ENCODE data around the gene DLX4.

The DLX4 gene

GRCh38 chr17:49998836-49999511 is 30.0 kb downstream of the DLX4 start:
- peaks cover 53 to 67% of the 10 kb centered on the region in 2 donors for H3K27me3 ChIP-seq (ENCODE audit: control insufficient read depth in 1 of 2, insufficient read depth in 2 of 2, low read length in 2 of 2)
- H3K27ac ChIP-seq (ENCODE audit: low read depth, low read length) = no peak overlapping the region
- H3K36me3 ChIP-seq (ENCODE audit: insufficient read depth, low read length) = no peaks in the 10 kb centered on the region
- peaks cover 23% of the 10 kb centered on the region for H3K4me1 ChIP-seq (ENCODE audit: insufficient read depth, low read length)
- H3K9me3 ChIP-seq (ENCODE audit: low read length) = no peaks in the 10 kb centered on the region
- H3K9ac ChIP-seq (ENCODE audit: low read length) = no peak overlapping the region
- no peak overlapping the region for H3K4me3 ChIP-seq (ENCODE audit: low read depth in 1 of 2, low read length in 2 of 2)

GRCh38 chr17:50003911-50004310 is 34.9 kb downstream of the DLX4 start:
- Histone ChIP-seq H3K9ac (ENCODE audit: low read length) (no peak overlapping the region), H3K9me3 (ENCODE audit: low read length) (no peaks in the 10 kb centered on the region), H3K36me3 (ENCODE audit: insufficient read depth, low read length) (no peaks in the 10 kb centered on the region), H3K27ac (ENCODE audit: low read depth, low read length) (no peak overlapping the region), H3K27me3 (ENCODE audit: control insufficient read depth in 1 of 2, insufficient read depth in 2 of 2, low read length in 2 of 2) (peaks cover 18 to 19% of the 10 kb centered on the region in 2 donors), H3K4me1 (ENCODE audit: insufficient read depth, low read length) (no peaks in the 10 kb centered on the region), H3K4me3 (ENCODE audit: low read depth in 1 of 2, low read length in 2 of 2) (no peak overlapping the region)

GRCh38 chr17:50009282-50009681 is 40.3 kb downstream of the DLX4 start:
- no peak overlapping the region for H3K9ac ChIP-seq (ENCODE audit: low read length)
- H3K9me3 ChIP-seq (ENCODE audit: low read length) = no peaks in the 10 kb centered on the region
- no peaks in the 10 kb centered on the region for H3K4me1 ChIP-seq (ENCODE audit: insufficient read depth, low read length)
- no peak overlapping the region for H3K4me3 ChIP-seq (ENCODE audit: low read depth in 1 of 2, low read length in 2 of 2)
- no peaks in the 10 kb centered on the region for H3K27me3 ChIP-seq (ENCODE audit: control insufficient read depth in 1 of 2, insufficient read depth in 2 of 2, low read length in 2 of 2)
- H3K27ac ChIP-seq (ENCODE audit: low read depth, low read length) = no peak overlapping the region
- no peaks in the 10 kb centered on the region for H3K36me3 ChIP-seq (ENCODE audit: insufficient read depth, low read length)

- H3K27me3 ChIP-seq (ENCODE audit: control insufficient read depth in 1 of 2, insufficient read depth in 2 of 2, low read length in 2 of 2) = no peaks in the 10 kb centered on the region
- no peak overlapping the region for H3K4me3 ChIP-seq (ENCODE audit: low read depth in 1 of 2, low read length in 2 of 2)
- no peak overlapping the region for H3K27ac ChIP-seq (ENCODE audit: low read depth, low read length)
- no peaks in the 10 kb centered on the region for H3K4me1 ChIP-seq (ENCODE audit: insufficient read depth, low read length)
- H3K9ac ChIP-seq (ENCODE audit: low read length) = no peak overlapping the region
- H3K36me3 ChIP-seq (ENCODE audit: insufficient read depth, low read length) = no peaks in the 10 kb centered on the region
- no peaks in the 10 kb centered on the region for H3K9me3 ChIP-seq (ENCODE audit: low read length)
Observed at GRCh38 chr17:50013079-50013478, 44.1 kb downstream of the DLX4 start.

GRCh38 chr17:50014471-50015088 is 45.6 kb downstream of the DLX4 start:
- no peaks in the 10 kb centered on the region for H3K4me1 ChIP-seq (ENCODE audit: insufficient read depth, low read length)
- no peaks in the 10 kb centered on the region for H3K36me3 ChIP-seq (ENCODE audit: insufficient read depth, low read length)
- no peak overlapping the region for H3K9ac ChIP-seq (ENCODE audit: low read length)
- no peak overlapping the region for H3K4me3 ChIP-seq (ENCODE audit: low read depth in 1 of 2, low read length in 2 of 2)
- H3K27me3 ChIP-seq (ENCODE audit: control insufficient read depth in 1 of 2, insufficient read depth in 2 of 2, low read length in 2 of 2) = no peaks in the 10 kb centered on the region
- no peak overlapping the region for H3K27ac ChIP-seq (ENCODE audit: low read depth, low read length)
- no peaks in the 10 kb centered on the region for H3K9me3 ChIP-seq (ENCODE audit: low read length)

GRCh38 chr17:50015146-50015545 is 46.2 kb downstream of the DLX4 start:
- H3K9me3 ChIP-seq (ENCODE audit: low read length) = no peaks in the 10 kb centered on the region
- H3K27me3 ChIP-seq (ENCODE audit: control insufficient read depth in 1 of 2, insufficient read depth in 2 of 2, low read length in 2 of 2) = no peaks in the 10 kb centered on the region
- no peaks in the 10 kb centered on the region for H3K4me1 ChIP-seq (ENCODE audit: insufficient read depth, low read length)
- no peak overlapping the region for H3K4me3 ChIP-seq (ENCODE audit: low read depth in 1 of 2, low read length in 2 of 2)
- H3K27ac ChIP-seq (ENCODE audit: low read depth, low read length) = no peak overlapping the region
- H3K9ac ChIP-seq (ENCODE audit: low read length) = no peak overlapping the region
- no peaks in the 10 kb centered on the region for H3K36me3 ChIP-seq (ENCODE audit: insufficient read depth, low read length)

GRCh38 chr17:50018909-50019308 is 49.9 kb downstream of the DLX4 start:
- H3K36me3 ChIP-seq (ENCODE audit: insufficient read depth, low read length) = no peaks in the 10 kb centered on the region
- H3K4me1 ChIP-seq (ENCODE audit: insufficient read depth, low read length) = no peaks in the 10 kb centered on the region
- H3K27me3 ChIP-seq (ENCODE audit: control insufficient read depth in 1 of 2, insufficient read depth in 2 of 2, low read length in 2 of 2) = no peaks in the 10 kb centered on the region
- no peak overlapping the region for H3K4me3 ChIP-seq (ENCODE audit: low read depth in 1 of 2, low read length in 2 of 2)
- H3K9me3 ChIP-seq (ENCODE audit: low read length) = no peaks in the 10 kb centered on the region
- no peak overlapping the region for H3K9ac ChIP-seq (ENCODE audit: low read length)
- no peak overlapping the region for H3K27ac ChIP-seq (ENCODE audit: low read depth, low read length)

GRCh38 chr17:50020841-50021599 is 52.0 kb downstream of the DLX4 start:
- no peak overlapping the region for H3K4me3 ChIP-seq (ENCODE audit: low read depth in 1 of 2, low read length in 2 of 2)

GRCh38 chr17:50021681-50022370 is 52.8 kb downstream of the DLX4 start:
- Histone ChIP-seq H3K4me1 (ENCODE audit: insufficient read depth, low read length) (peaks cover under 1% of the 10 kb centered on the region), H3K27me3 (ENCODE audit: control insufficient read depth in 1 of 2, insufficient read depth in 2 of 2, low read length in 2 of 2) (no peaks in the 10 kb centered on the region), H3K27ac (ENCODE audit: low read depth, low read length) (no peak overlapping the region), H3K4me3 (ENCODE audit: low read depth in 1 of 2, low read length in 2 of 2) (no peak overlapping the region), H3K36me3 (ENCODE audit: insufficient read depth, low read length) (no peaks in the 10 kb centered on the region), H3K9me3 (ENCODE audit: low read length) (no peaks in the 10 kb centered on the region), H3K9ac (ENCODE audit: low read length) (no peak overlapping the region)

More at GRCh38 chr17:50020841-50021599, 52.0 kb downstream of the DLX4 start:
- no peaks in the 10 kb centered on the region for H3K27me3 ChIP-seq (ENCODE audit: control insufficient read depth in 1 of 2, insufficient read depth in 2 of 2, low read length in 2 of 2)
- no peaks in the 10 kb centered on the region for H3K9me3 ChIP-seq (ENCODE audit: low read length)
- H3K36me3 ChIP-seq (ENCODE audit: insufficient read depth, low read length) = no peaks in the 10 kb centered on the region
- no peak overlapping the region for H3K9ac ChIP-seq (ENCODE audit: low read length)
- no peaks in the 10 kb centered on the region for H3K4me1 ChIP-seq (ENCODE audit: insufficient read depth, low read length)
- H3K27ac ChIP-seq (ENCODE audit: low read depth, low read length) = no peak overlapping the region

- no peak overlapping the region for H3K4me3 ChIP-seq (ENCODE audit: low read depth in 1 of 2, low read length in 2 of 2)
- peaks cover 9% of the 10 kb centered on the region for H3K4me1 ChIP-seq (ENCODE audit: insufficient read depth, low read length)
- no peak overlapping the region for H3K27ac ChIP-seq (ENCODE audit: low read depth, low read length)
- no peaks in the 10 kb centered on the region for H3K9me3 ChIP-seq (ENCODE audit: low read length)
- H3K9ac ChIP-seq (ENCODE audit: low read length) = no peak overlapping the region
- H3K27me3 ChIP-seq (ENCODE audit: control insufficient read depth in 1 of 2, insufficient read depth in 2 of 2, low read length in 2 of 2) = no peaks in the 10 kb centered on the region
- no peaks in the 10 kb centered on the region for H3K36me3 ChIP-seq (ENCODE audit: insufficient read depth, low read length)
Observed at GRCh38 chr17:50022463-50023130, 53.6 kb downstream of the DLX4 start.

- no peaks in the 10 kb centered on the region for H3K36me3 ChIP-seq (ENCODE audit: insufficient read depth, low read length)
- H3K9ac ChIP-seq (ENCODE audit: low read length) = no peak overlapping the region
- peaks cover 15% of the 10 kb centered on the region for H3K4me1 ChIP-seq (ENCODE audit: insufficient read depth, low read length)
- H3K27ac ChIP-seq (ENCODE audit: low read depth, low read length) = no peak overlapping the region
- H3K27me3 ChIP-seq (ENCODE audit: control insufficient read depth in 1 of 2, insufficient read depth in 2 of 2, low read length in 2 of 2) = no peaks in the 10 kb centered on the region
- no peak overlapping the region for H3K4me3 ChIP-seq (ENCODE audit: low read depth in 1 of 2, low read length in 2 of 2)
- no peaks in the 10 kb centered on the region for H3K9me3 ChIP-seq (ENCODE audit: low read length)
Observed at GRCh38 chr17:50023520-50023919, 54.5 kb downstream of the DLX4 start.

Measured in muscle layer of colon (tissue), 2 donors.